ENCODE results near the gene PRADC1. TPM values are rescaled to one million over a fixed set of nuclear protein-coding genes. Genes with fewer than 3 reads are reported as not detected.

Gene PRADC1
- total and polyA plus RNA-seq, 7 donors: 53.6 to 118 (median 87.6) TPM

DNA sequence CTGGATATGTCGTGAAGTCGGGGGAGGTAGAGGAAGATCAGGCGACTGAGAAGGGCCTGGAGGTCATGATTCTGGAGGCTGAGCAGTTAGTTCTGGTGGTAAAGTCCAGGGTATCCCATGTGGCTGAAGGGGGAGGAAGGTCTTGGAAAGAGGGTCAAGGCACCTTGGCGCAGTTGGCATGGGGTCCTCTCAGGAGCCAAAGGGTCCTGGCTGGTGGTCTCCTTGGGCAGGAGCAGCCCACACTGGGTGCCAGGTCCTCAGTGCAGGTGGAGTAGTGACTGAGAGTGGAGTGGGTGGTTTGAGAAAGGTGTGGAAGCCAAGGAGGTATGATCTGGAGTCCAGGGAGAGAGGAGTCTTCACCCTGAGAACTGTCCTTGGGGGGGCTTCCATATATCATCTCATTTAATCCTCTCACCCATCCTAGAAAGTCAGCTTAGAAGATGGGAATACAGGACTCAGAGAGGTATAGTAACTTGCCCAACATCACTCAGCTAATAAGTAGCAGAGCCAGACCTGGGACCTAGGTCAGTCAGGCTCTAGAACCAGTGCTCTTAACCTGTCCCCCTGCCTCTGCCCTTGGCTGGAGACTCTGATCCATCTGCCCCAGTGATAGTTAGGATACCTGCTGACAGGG lies 26.8 kb upstream of the PRADC1 start:
- peaks cover 0 to 5% of the 10 kb centered on the region in 2 donors for H3K36me3 ChIP-seq (ENCODE audit: insufficient read depth in 1 of 2, low read depth in 1 of 2)
- TF ChIP-seq, protein P1, sequence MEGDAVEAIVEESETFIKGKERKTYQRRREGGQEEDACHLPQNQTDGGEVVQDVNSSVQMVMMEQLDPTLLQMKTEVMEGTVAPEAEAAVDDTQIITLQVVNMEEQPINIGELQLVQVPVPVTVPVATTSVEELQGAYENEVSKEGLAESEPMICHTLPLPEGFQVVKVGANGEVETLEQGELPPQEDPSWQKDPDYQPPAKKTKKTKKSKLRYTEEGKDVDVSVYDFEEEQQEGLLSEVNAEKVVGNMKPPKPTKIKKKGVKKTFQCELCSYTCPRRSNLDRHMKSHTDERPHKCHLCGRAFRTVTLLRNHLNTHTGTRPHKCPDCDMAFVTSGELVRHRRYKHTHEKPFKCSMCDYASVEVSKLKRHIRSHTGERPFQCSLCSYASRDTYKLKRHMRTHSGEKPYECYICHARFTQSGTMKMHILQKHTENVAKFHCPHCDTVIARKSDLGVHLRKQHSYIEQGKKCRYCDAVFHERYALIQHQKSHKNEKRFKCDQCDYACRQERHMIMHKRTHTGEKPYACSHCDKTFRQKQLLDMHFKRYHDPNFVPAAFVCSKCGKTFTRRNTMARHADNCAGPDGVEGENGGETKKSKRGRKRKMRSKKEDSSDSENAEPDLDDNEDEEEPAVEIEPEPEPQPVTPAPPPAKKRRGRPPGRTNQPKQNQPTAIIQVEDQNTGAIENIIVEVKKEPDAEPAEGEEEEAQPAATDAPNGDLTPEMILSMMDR (IDR thresholded peaks at IDR 0.05): no peak
- ATAC-seq: peak in 1 of 4 donors; percentile 6
- no peak for DNase-seq
- H3K9me3 ChIP-seq: no peaks in the 10 kb centered on the region
- WGBS, 3 donors: 78 to 92% (median 80%) methylated on average over 4 of the region's 4 CpGs
- H3K4me3 ChIP-seq: no peak overlapping the region
- intact Hi-C loops (cut with DNase I): loop anchor here in 1 of 2 donors (5.0 kb wide), 1 partner anchor 98 kb away; no protein-coding TSS in a partner anchor
- H3K4me1 ChIP-seq: no peaks in the 10 kb centered on the region
- H3K27me3 ChIP-seq (ENCODE audit: insufficient read depth in 3 of 3, low read length in 2 of 3): no peaks in the 10 kb centered on the region
- no peak overlapping the region for H3K27ac ChIP-seq

DNA sequence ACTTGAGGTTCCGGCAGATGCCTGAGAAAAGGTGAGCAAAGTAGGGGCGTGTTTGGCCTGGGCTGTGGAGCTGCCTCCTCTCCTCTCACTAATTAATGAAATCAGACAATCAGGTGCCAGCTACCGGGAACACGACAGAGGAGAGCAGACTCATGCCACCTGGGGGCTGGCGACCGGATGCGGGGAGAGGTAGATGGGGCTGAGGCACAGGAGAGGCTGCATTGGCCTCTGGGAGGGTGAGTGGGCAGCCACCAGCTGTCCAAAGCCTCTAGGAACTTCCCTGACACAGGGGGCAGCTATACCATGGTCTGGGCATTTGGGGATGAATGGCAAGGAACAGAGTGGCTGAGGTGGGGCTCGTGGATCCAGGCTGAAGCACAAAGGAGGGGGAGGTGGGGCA lies 26.2 kb upstream of the PRADC1 start:
- intact Hi-C loops (cut with DNase I): loop anchor here in 1 of 2 donors (5.0 kb wide), 1 partner anchor 97 kb away; no protein-coding TSS in a partner anchor
- no peaks in the 10 kb centered on the region for H3K9me3 ChIP-seq
- H3K4me1 ChIP-seq: no peaks in the 10 kb centered on the region
- no peak overlapping the region for H3K4me3 ChIP-seq
- H3K27ac ChIP-seq: no peak overlapping the region
- DNase-seq (no peak), ATAC-seq (no peak)
- peaks cover 2 to 10% of the 10 kb centered on the region in 2 donors for H3K36me3 ChIP-seq (ENCODE audit: insufficient read depth in 1 of 2, low read depth in 1 of 2)
- WGBS, 3 donors: 81 to 94% (median 86%) methylated on average over 8 of the region's 8 CpGs
- H3K27me3 ChIP-seq (ENCODE audit: insufficient read depth in 3 of 3, low read length in 2 of 3): no peaks in the 10 kb centered on the region
- TF ChIP-seq, protein P1 (IDR thresholded peaks at IDR 0.05): no peak

DNA sequence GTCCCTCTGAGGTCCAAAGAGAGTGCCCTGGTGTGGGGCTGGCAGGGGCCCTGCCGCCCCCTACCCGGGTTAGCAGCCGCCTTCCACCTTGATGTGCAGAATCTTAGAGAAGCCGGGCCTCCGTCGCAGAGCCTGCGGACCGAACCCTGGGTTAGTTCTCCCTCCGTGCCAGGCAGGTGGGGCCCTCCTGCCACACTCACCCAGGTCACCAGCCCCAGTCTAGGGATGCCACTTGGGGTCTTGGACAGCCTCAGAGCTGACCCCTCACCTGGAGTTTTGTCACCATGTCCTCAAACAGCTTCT lies 25.8 kb upstream of the PRADC1 start:
- Histone ChIP-seq H3K36me3 (ENCODE audit: insufficient read depth in 1 of 2, low read depth in 1 of 2) (peaks cover 2 to 14% of the 10 kb centered on the region in 2 donors), H3K4me1 (no peaks in the 10 kb centered on the region), H3K4me3 (no peak overlapping the region), H3K9me3 (no peaks in the 10 kb centered on the region), H3K27ac (no peak overlapping the region), H3K27me3 (ENCODE audit: insufficient read depth in 3 of 3, low read length in 2 of 3) (no peaks in the 10 kb centered on the region)
- DNase-seq (no peak), ATAC-seq (no peak)
- WGBS, 3 donors: 96 to 97% (median 96%) methylated on average over 9 of the region's 9 CpGs
- TF ChIP-seq, protein P1 (IDR thresholded peaks at IDR 0.05): no peak
- intact Hi-C loops (cut with DNase I): loop anchor here in 1 of 2 donors (5.0 kb wide), 1 partner anchor 97 kb away; no protein-coding TSS in a partner anchor

DNA sequence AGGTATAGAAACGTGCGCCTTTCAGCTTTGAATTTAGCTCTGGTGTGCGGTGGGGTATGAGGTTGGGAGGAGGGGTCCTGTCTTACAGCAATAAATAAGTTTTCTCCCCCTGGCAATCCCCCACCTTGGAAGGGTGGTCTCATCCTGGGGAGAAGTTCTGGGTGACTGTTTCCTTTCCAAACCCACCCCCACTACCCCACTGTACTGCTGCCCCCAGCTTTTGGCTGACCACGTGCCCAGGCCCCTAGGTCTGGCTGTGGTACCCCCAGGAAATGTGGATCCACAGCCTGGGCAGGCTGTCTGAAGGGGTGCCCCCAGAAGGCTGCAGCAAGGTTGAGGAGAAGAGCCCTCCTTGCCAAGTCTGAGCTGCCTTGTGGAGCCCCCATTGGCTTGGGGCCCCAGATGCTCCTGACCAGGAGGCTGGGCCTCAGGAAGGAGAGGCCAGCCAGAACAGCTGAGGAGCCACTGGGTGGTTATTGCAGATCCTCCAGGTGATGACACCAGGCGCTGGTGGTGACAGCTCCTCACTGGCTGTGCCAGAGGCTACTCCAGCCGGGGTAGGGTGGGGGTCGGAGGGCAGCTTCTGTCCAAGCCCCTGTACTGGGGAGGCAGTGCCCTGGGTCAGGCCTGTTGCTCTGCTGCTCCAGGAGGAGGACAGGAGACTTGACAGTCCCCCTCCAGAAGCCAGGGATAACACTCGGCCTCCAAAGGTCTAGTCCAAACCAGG lies 25.3 kb upstream of the PRADC1 start:
- H3K27ac ChIP-seq: no peak overlapping the region
- intact Hi-C loops (cut with DNase I): loop anchor here in 1 of 2 donors (5.0 kb wide), 1 partner anchor 96 kb away; no protein-coding TSS in a partner anchor
- no peak for DNase-seq
- peaks cover 2 to 20% of the 10 kb centered on the region in 2 donors for H3K36me3 ChIP-seq (ENCODE audit: insufficient read depth in 1 of 2, low read depth in 1 of 2)
- H3K9me3 ChIP-seq: no peaks in the 10 kb centered on the region
- no peak overlapping the region for H3K4me3 ChIP-seq
- ATAC-seq: no peak
- no peaks in the 10 kb centered on the region for H3K4me1 ChIP-seq
- no peaks in the 10 kb centered on the region for H3K27me3 ChIP-seq (ENCODE audit: insufficient read depth in 3 of 3, low read length in 2 of 3)
- 80 to 86% (median 84%) methylated on average over 8 of the region's 8 CpGs for WGBS, 3 donors
- TF ChIP-seq, protein P1 (IDR thresholded peaks at IDR 0.05): no peak
